Upper lobe of right lung (tissue), 1 donor: ENCODE measurements around the gene CNTN4. TPM values are rescaled to one million over a fixed set of nuclear protein-coding genes. Genes with fewer than 3 reads are reported as not detected.
"Not testable (repeated sequence)": the region's sequence is repeated elsewhere in the genome, so short reads cannot be mapped to it uniquely, and the experiment has no call there.

Experiments used
- ATAC-seq: fragments of 200-7000 bp; cut with Tn5 transposase; one replicate; pipeline ENCODE4 v1.9.1; 2020; ENCODE audit warnings: mild to moderate bottlenecking, moderate library complexity
- DNase-seq: peaks from one replicate; pipeline ENCODE4 v3.0.0-alpha.2; 2020
- H3K27ac ChIP-seq: fragments of 200-600 bp; one replicate; pipeline ENCODE4 v1.8.0; 2022
- H3K27me3 ChIP-seq: fragments of 200-600 bp; one replicate; pipeline ENCODE4 v1.8.0; 2022; ENCODE audit warnings: mild to moderate bottlenecking
- H3K36me3 ChIP-seq: fragments of 200-600 bp; one replicate; pipeline ENCODE4 v1.8.0; 2022
- H3K4me1 ChIP-seq: fragments of 200-600 bp; one replicate; pipeline ENCODE4 v1.8.0; 2022
- H3K4me3 ChIP-seq: fragments of 200-600 bp; one replicate; pipeline ENCODE4 v1.8.0; 2022; ENCODE audit warnings: mild to moderate bottlenecking
- H3K9me3 ChIP-seq: fragments of 200-600 bp; one replicate; pipeline ENCODE4 v1.8.0; 2022
- intact Hi-C: fragments of 100-400 bp; cut with DNase I; formaldehyde crosslinking; loops from one replicate; pipeline ENCODE4 v1.11.0; 2022
- total RNA-seq: library from RNA; stranded (reverse); fragmentation: NEBNext Ultra II Directional; extraction: Animal tissue kit (Norgen Biotek cat#: 25700); gene quantifications from one replicate; pipeline ENCODE4 v1.2.1, GENCODE V29; 2021
- TF ChIP-seq, protein P1 (sequence below): fragments of 200-600 bp; IDR thresholded peaks from one replicate; pipeline ENCODE4 v1.8.0; 2022; ENCODE audit warnings: antibody characterized with exemption
- donor health status: DM: no; HTN: yes; CAD: no; lungs with severe emphysema.

Gene CNTN4
- total RNA-seq, 1 donor from 2014 or later, result 11.3 TPM

DNA sequence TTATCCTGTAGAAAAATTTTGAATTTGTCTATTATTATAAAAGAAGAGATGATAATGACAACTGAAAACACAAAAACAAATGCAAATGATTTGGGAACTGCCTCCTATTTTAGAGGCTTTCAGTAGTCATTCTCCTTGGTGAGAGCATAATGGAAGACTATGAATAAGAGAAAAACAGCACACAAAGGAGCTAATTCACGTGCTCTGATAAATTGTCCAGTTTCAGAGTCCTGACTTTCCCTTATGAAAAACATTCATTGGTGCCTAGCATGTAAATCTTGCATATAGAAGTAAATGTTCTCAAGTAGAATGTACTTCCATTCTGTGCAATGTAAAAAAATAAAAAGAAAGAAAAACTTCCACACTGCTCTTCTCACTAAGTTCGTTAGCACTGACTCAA, 805.4 kb downstream of the CNTN4 start:
- Histone ChIP-seq H3K4me1 (no peaks in the 10 kb centered on the region), H3K27ac (no peak overlapping the region), H3K4me3 (no peak overlapping the region), H3K9me3 (no peaks in the 10 kb centered on the region), H3K27me3 (no peaks in the 10 kb centered on the region), H3K36me3 (no peaks in the 10 kb centered on the region)
- intact Hi-C loops, result no loop called here
- ATAC-seq (no peak), DNase-seq (no peak)
- TF ChIP-seq, protein P1, sequence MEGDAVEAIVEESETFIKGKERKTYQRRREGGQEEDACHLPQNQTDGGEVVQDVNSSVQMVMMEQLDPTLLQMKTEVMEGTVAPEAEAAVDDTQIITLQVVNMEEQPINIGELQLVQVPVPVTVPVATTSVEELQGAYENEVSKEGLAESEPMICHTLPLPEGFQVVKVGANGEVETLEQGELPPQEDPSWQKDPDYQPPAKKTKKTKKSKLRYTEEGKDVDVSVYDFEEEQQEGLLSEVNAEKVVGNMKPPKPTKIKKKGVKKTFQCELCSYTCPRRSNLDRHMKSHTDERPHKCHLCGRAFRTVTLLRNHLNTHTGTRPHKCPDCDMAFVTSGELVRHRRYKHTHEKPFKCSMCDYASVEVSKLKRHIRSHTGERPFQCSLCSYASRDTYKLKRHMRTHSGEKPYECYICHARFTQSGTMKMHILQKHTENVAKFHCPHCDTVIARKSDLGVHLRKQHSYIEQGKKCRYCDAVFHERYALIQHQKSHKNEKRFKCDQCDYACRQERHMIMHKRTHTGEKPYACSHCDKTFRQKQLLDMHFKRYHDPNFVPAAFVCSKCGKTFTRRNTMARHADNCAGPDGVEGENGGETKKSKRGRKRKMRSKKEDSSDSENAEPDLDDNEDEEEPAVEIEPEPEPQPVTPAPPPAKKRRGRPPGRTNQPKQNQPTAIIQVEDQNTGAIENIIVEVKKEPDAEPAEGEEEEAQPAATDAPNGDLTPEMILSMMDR, result no peak

DNA sequence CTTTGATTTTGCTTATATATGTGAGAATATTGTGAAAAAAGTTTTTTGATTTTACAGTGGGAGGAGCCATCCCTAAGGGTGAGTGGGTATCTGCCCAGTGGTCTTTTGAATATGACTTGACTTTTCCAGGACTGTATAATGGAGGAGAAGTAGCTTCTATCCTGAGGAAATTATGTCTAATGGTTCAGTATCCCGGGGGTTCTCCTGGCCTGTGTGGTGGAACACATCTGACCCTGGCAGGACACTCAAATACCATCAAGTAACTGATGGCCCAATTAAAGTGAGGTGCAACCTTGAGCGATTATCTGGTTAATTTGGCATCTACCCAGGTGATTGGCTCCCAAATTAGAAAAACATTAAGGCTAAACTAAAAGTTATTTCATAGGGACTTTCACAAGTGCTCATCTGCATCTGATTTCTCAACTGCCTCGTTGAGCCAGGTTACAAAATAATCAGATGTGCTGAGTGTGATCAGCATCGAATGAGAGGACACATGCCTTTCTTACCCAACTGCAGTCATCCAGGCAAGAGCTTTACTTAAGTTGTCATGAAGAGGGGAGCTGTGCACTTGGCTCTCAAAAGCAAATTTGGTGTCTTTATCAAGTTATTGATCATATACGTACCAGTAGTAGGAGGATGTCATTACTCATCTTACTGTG, 810.2 kb downstream of the CNTN4 start:
- Histone ChIP-seq H3K27me3 (no peaks in the 10 kb centered on the region), H3K4me3 (no peak overlapping the region), H3K4me1 (no peaks in the 10 kb centered on the region), H3K9me3 (no peaks in the 10 kb centered on the region), H3K27ac (no peak overlapping the region), H3K36me3 (no peaks in the 10 kb centered on the region)
- no peak for ATAC-seq
- TF ChIP-seq, protein P1, result no peak
- intact Hi-C loops, result no loop called here
- no peak for DNase-seq

DNA sequence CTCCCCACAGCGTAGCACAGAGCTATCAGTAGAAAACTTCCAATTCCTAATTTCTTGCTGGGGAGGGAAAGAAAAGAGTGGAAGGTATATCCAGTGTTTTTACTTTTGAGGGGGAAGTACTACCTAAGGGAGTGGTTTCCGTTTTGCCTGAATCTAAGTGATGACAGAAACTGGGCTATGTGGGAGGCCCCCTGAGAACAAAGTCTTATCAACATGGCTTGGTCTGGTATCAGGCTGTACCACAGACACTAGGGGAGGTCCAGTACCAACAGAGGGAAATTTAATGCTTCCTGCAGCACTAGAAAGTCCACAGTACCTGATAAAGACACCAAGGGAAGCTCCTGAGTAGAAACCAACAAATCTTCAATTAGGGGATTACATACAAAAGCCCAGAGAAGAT, 812.3 kb downstream of the CNTN4 start:
- no peak for ATAC-seq
- Histone ChIP-seq H3K27me3 (no peaks in the 10 kb centered on the region), H3K27ac (no peak overlapping the region), H3K36me3 (no peaks in the 10 kb centered on the region), H3K4me1 (no peaks in the 10 kb centered on the region), H3K4me3 (no peak overlapping the region), H3K9me3 (no peaks in the 10 kb centered on the region)
- intact Hi-C loops, result no loop called here
- TF ChIP-seq, protein P1, result no peak
- DNase-seq, result no peak

DNA sequence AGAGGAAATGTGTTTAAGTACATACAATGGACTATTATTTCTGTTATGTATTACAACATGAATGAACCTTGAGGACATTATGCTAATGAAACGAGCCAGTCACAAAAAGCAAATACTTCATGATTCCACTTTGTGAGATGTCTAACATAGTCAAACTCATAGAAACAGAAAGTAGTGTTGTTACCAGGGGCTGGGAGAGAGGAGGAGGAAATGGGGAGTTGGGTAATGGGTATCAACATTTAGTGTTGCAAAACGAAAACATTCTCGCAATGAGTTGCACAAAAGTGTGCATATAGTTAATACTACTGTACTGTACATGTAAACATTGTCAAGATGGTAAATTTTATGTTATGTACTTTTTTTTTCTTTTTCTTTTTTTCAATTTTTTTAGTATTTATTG, 817.2 kb downstream of the CNTN4 start:
- no peaks in the 10 kb centered on the region for H3K36me3 ChIP-seq
- H3K27ac ChIP-seq, result no peak overlapping the region
- intact Hi-C loops, result no loop called here
- TF ChIP-seq, protein P1, result no peak
- H3K9me3 ChIP-seq, result no peaks in the 10 kb centered on the region
- no peaks in the 10 kb centered on the region for H3K27me3 ChIP-seq
- DNase-seq (no peak), ATAC-seq (peak; percentile 91)
- H3K4me1 ChIP-seq, result no peaks in the 10 kb centered on the region
- H3K4me3 ChIP-seq, result no peak overlapping the region

DNA sequence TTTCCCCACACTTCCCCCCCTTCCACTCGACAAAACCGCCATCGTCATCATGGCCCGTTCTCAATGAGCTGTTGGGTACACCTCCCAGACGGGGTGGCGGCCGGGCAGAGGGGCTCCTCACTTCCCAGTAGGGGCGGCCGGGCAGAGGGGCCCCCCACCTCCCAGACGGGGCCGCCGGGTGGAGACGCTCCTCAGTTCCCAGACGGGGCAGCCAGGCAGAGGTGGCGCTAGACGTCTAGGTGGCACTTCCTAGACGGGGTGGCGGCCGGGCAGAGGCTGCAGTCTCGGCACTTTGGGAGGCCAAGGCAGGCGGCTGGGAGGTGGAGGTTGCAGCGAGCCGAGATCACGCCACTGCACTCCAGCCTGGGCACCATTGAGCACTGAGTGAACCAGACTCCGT, 818.0 kb downstream of the CNTN4 start:
- H3K27me3 ChIP-seq, intact Hi-C loops: not testable (repeated sequence)

DNA sequence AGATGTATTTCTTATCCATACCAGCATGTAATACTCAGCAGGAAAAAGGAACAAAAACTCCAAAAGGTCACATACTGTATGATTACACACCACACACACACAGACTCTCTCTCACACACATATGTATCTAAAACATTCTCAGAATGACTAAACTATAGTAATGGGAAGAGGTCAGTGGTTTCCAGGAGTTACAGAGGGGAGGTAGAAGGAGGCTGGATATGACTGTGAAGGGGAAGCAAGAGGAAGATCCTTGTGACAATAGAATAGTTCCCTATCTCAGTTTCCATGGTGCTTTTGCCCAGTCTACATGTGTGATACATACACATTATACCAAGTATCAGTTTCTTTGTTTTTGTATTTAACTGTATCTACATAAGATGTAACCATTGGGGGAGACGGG, 821.4 kb downstream of the CNTN4 start:
- TF ChIP-seq, protein P1, result no peak
- no peak overlapping the region for H3K4me3 ChIP-seq
- no peak overlapping the region for H3K27ac ChIP-seq
- ATAC-seq, result no peak
- intact Hi-C loops, result no loop called here
- H3K36me3 ChIP-seq, result no peaks in the 10 kb centered on the region
- H3K27me3 ChIP-seq, result no peaks in the 10 kb centered on the region
- H3K9me3 ChIP-seq, result no peaks in the 10 kb centered on the region
- DNase-seq, result no peak
- H3K4me1 ChIP-seq, result no peaks in the 10 kb centered on the region

More for the DNA sequence above, 818.0 kb downstream of the CNTN4 start:
- not testable (repeated sequence) for DNase-seq, H3K27ac ChIP-seq, H3K4me1 ChIP-seq, ATAC-seq, H3K9me3 ChIP-seq, H3K4me3 ChIP-seq, H3K36me3 ChIP-seq
